Testis (tissue), 3 donors: Measurements from ENCODE around the gene E2F6. TPM values are rescaled to one million over a fixed set of nuclear protein-coding genes. Genes with fewer than 3 reads are reported as not detected.

ENCODE experiments used
- DNase-seq: peaks from one replicate; pipeline ENCODE4 v3.0.0-alpha.2; 2019
- H3K27ac ChIP-seq, 2 donors: fragments of 200-600 bp; sonication (generic); one replicate each; pipeline ENCODE4 v1.5.1; 2019
- H3K27me3 ChIP-seq: fragments of 200-600 bp; sonication (generic); one replicate; pipeline ENCODE4 v1.5.1; 2019
- H3K36me3 ChIP-seq: fragments of 200-600 bp; sonication (generic); one replicate; pipeline ENCODE4 v1.5.1; 2017; ENCODE audit warnings: low read depth; ENCODE audit errors: missing control alignments
- H3K4me1 ChIP-seq: fragments of 200-600 bp; sonication (generic); one replicate; pipeline ENCODE4 v1.5.1; 2019
- H3K4me3 ChIP-seq, 2 donors: fragments of 200-600 bp; sonication (generic); one replicate each; pipeline ENCODE4 v1.5.1; 2017 to 2019
- H3K9me3 ChIP-seq: fragments of 200-600 bp; sonication (generic); one replicate; pipeline ENCODE4 v1.5.1; 2017
- POLR2A ChIP-seq: fragments of 450-650 bp; IDR thresholded peaks from one replicate; pipeline ENCODE4 v1.6.1; 2017; ENCODE audit warnings: antibody characterized with exemption, mild to moderate bottlenecking, moderate library complexity
- WGBS, 2 donors: methylation state at CpG; one replicate each; pipeline ENCODE4 v1.1.5; 2018; 5-methylcytosine and 5-hydroxymethylcytosine counted together
- intact Hi-C: fragments of 100-400 bp; cut with DNase I; formaldehyde crosslinking; loops from one replicate; pipeline ENCODE4 v1.15.1; 2023; ENCODE audit warnings: low total_unique reads
- polyA plus RNA-seq: library from polyadenylated mRNA; stranded (reverse); fragments of 350-450 nt; fragmentation: Illumina TruSeq; extraction: RNeasy Lipid Tissue Mini Kit (QIAGEN cat#74804); gene quantifications from one replicate; pipeline ENCODE4 v1.2.3, GENCODE V29; 2014; ENCODE audit warnings: low read depth, low replicate concordance; ENCODE audit not compliant: insufficient read depth
- total RNA-seq, 2 donors: library from RNA; depleted of rRNA; stranded (reverse); fragments of >200 nt; gene quantifications; one replicate each; pipeline ENCODE4 v1.2.3, GENCODE V29; 2016
- TF ChIP-seq, protein P1 (sequence below), 3 experiments: fragments of 450-650 bp in 2 of 3; fragments of 200-600 bp in 1 of 3; sonication (generic) in 1 of 3; IDR thresholded peaks; one replicate each; pipeline ENCODE4 v1.5.1; 2016 to 2019; ENCODE audit warnings: antibody characterized with exemption in 3 of 3, mild to moderate bottlenecking in 2 of 3, moderate library complexity in 1 of 3

The E2F6 gene
- total and polyA plus RNA-seq, 3 donors from 2014 or later: 15.7 to 24.3 (median 20.2) TPM

GRCh38 chr2:11490194-11490593 is 24.2 kb upstream of the E2F6 start:
- 93 to 96% methylated on average over 5 of the region's 5 CpGs for WGBS, 2 donors
- no peak overlapping the region for H3K4me3 ChIP-seq
- no peaks in the 10 kb centered on the region for H3K4me1 ChIP-seq
- no peak overlapping the region for H3K27ac ChIP-seq
- H3K36me3 ChIP-seq: no peaks in the 10 kb centered on the region
- no peaks in the 10 kb centered on the region for H3K9me3 ChIP-seq
- DNase-seq: no peak
- no peaks in the 10 kb centered on the region for H3K27me3 ChIP-seq
- intact Hi-C loops: no loop called here
- TF ChIP-seq, protein P1, sequence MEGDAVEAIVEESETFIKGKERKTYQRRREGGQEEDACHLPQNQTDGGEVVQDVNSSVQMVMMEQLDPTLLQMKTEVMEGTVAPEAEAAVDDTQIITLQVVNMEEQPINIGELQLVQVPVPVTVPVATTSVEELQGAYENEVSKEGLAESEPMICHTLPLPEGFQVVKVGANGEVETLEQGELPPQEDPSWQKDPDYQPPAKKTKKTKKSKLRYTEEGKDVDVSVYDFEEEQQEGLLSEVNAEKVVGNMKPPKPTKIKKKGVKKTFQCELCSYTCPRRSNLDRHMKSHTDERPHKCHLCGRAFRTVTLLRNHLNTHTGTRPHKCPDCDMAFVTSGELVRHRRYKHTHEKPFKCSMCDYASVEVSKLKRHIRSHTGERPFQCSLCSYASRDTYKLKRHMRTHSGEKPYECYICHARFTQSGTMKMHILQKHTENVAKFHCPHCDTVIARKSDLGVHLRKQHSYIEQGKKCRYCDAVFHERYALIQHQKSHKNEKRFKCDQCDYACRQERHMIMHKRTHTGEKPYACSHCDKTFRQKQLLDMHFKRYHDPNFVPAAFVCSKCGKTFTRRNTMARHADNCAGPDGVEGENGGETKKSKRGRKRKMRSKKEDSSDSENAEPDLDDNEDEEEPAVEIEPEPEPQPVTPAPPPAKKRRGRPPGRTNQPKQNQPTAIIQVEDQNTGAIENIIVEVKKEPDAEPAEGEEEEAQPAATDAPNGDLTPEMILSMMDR (IDR thresholded peaks at IDR 0.05): no peak
- no peak for TF ChIP-seq POLR2A

DNA sequence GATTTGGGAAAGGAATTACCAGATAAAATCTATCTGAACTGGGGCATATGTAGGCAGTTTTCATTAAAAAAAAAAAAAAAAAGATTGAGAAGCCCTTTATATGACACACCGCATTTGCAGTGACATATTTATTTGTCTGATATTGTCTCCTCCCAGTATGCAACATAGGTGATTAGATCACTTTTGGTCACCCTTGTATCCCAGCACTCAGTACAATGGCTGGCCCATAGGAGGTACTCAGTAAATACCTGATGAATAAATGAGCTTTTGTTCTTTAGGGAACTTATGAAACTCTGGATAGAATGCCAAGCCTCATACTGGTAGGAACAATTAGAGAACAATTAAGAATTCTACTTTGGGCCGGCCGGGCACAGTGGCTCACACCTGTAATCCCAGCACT is 22.8 kb upstream of the E2F6 start:
- TF ChIP-seq, protein P1 (IDR thresholded peaks at IDR 0.05): no peak
- no peak for TF ChIP-seq POLR2A
- no peaks in the 10 kb centered on the region for H3K9me3 ChIP-seq
- H3K27ac ChIP-seq: no peak overlapping the region
- no peaks in the 10 kb centered on the region for H3K36me3 ChIP-seq
- H3K27me3 ChIP-seq: no peaks in the 10 kb centered on the region
- no peak for DNase-seq
- H3K4me1 ChIP-seq: no peaks in the 10 kb centered on the region
- intact Hi-C loops: no loop called here
- WGBS, 2 donors: 67 to 82% methylated on average over 3 of the region's 3 CpGs
- no peak overlapping the region for H3K4me3 ChIP-seq

DNA sequence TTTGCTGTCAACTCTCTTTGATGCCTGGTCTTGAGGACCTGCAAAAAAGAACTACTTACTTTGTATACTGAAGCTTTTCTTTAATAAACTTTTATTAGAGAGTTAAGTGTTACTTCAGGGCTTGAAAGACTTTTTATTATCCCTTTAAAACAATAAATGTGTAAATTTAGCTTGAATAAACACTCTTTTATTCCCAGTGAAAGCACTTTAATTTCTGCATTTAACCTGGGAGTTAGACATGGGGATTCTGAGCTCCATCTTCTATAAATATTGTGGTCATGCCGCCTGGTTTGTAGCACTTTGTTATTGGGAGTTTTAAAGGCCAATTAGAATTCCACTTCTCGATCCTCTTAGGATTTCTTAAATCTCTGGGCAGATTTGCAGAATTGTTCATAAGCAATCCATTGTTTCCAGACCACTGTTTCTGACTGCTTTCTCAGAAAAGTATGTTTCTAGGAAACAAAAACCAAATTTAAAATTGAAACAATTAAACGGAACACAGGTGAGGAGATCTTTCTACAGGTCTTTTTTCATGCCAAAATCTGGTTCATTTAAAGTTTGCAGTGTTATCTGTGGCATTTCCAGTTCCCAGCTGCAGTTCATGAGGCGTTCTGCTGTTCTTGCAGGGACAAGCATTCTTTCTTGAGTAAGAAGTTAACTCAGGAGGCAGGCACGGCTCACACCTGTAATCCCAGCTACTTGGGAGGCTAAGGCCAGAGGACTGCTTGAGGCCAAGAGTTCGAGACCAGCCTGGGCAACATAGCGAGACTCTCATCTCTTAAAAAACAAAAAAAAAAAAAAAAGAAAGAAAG is 18.1 kb upstream of the E2F6 start:
- Histone ChIP-seq H3K27ac (peak overlapping the region; percentile 90 to 91), H3K36me3 (no peaks in the 10 kb centered on the region), H3K4me3 (peak overlapping the region in 1 of 2 donors; percentile 69), H3K4me1 (peaks cover under 1% of the 10 kb centered on the region), H3K9me3 (no peaks in the 10 kb centered on the region), H3K27me3 (no peaks in the 10 kb centered on the region)
- no peak for DNase-seq
- intact Hi-C loops: no loop called here
- WGBS, 2 donors: 27 to 31% methylated on average over 7 of the region's 7 CpGs
- TF ChIP-seq, protein P1 (IDR thresholded peaks at IDR 0.05): no peak
- TF ChIP-seq POLR2A: no peak

- DNase-seq: peak; percentile 56
- no peaks in the 10 kb centered on the region for H3K36me3 ChIP-seq
- no peaks in the 10 kb centered on the region for H3K27me3 ChIP-seq
- 2% methylated on average over 64 of the region's 70 CpGs; no CpG with 5 or more reads in 1 of the 2 donors for WGBS, 2 donors
- intact Hi-C loops: no loop called here
- H3K4me3 ChIP-seq: peak overlapping the region; percentile 67 to 69
- no peaks in the 10 kb centered on the region for H3K9me3 ChIP-seq
- TF ChIP-seq, protein P1 (IDR thresholded peaks at IDR 0.05): no peak
- no peak for TF ChIP-seq POLR2A
- H3K27ac ChIP-seq: peak overlapping the region; percentile 90 to 91
- H3K4me1 ChIP-seq: peaks cover 9% of the 10 kb centered on the region
These were observed 16.6 kb upstream of the E2F6 start for GRCh38 chr2:11482473-11483035.
